Measurements from ENCODE around the gene ZC3H6. TPM values are rescaled to one million over a fixed set of nuclear protein-coding genes. Genes with fewer than 3 reads are reported as not detected.

Gene ZC3H6
- total RNA-seq, 1 donor from 2014 or later = 12.0 TPM

DNA sequence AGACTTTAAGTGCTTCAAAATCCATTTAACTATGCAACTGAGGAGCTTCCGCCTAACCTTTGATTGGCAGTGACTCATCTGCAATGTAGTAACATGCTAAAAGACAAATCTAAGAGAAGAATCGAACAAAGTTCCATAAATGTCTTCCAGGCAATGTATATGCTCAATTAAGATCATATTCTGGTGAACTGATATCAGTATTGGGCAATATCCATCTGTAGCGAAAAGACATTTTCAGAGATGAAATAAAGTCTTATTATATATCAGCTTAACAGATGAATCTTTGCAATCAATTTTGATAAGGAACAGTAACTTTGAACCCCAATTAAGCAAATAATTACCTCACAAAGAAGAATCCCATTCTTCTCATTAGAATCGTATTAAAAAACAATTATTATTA, 32.2 kb upstream of the ZC3H6 start:
- TF ChIP-seq POLR2AphosphoS5 (IDR thresholded peaks at IDR 0.05; ENCODE audit: insufficient read depth in 1 of 2, low read depth in 1 of 2) = no peak
- TF ChIP-seq CTCF (IDR thresholded peaks at IDR 0.05) = no peak
- no peak for TF ChIP-seq POLR2A (IDR thresholded peaks at IDR 0.05)

GRCh38 chr2:112244854-112245253, 30.5 kb upstream of the ZC3H6 start:
- TF ChIP-seq CTCF (IDR thresholded peaks at IDR 0.05) (no peak), POLR2A (IDR thresholded peaks at IDR 0.05) (no peak), POLR2AphosphoS5 (IDR thresholded peaks at IDR 0.05; ENCODE audit: insufficient read depth in 1 of 2, low read depth in 1 of 2) (no peak)
- Histone ChIP-seq H3K4me1 (no peaks in the 10 kb centered on the region), H3K27ac (no peak overlapping the region), H3K9me3 (no peaks in the 10 kb centered on the region), H3K36me3 (peaks cover 0 to 28% of the 10 kb centered on the region in 2 donors), H3K4me3 (no peak overlapping the region), H3K27me3 (no peaks in the 10 kb centered on the region)
- intact Hi-C loops (cut with DNase I) = no loop called here
- no peak for DNase-seq (ENCODE audit: extremely low spot score in 2 of 2)

More for the DNA sequence above, 32.2 kb upstream of the ZC3H6 start:
- no peaks in the 10 kb centered on the region for H3K27me3 ChIP-seq
- no peak overlapping the region for H3K4me3 ChIP-seq
- no peaks in the 10 kb centered on the region for H3K9me3 ChIP-seq
- H3K36me3 ChIP-seq = peaks cover 0 to 13% of the 10 kb centered on the region in 2 donors
- intact Hi-C loops (cut with DNase I) = no loop called here
- H3K27ac ChIP-seq = no peak overlapping the region
- no peak for DNase-seq (ENCODE audit: extremely low spot score in 2 of 2)
- H3K4me1 ChIP-seq = no peaks in the 10 kb centered on the region

DNA sequence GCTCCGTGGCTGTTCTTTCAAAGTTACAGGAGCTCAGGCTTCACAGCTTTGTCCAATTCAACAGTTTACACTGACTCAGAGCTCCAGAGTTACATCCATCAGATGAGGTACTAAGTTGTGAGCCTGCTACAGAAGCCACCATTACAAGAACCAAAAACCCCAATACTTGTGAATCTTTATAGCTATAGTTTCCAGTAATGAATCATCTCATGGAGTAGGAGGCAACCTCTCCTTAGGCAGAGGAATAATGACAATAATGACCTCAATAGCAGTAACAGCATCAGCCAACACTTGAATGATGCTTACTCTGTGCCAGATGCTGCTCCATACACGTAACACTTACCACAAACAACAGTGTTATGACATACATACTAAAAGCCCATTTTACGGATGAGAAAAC, 24.1 kb upstream of the ZC3H6 start:
- intact Hi-C loops (cut with DNase I) = loop anchor here (10.0 kb wide), 2 partner anchors 126 to 184 kb away; partner anchors contain the start of gene RGPD8
- Histone ChIP-seq H3K9me3 (no peaks in the 10 kb centered on the region), H3K4me3 (no peak overlapping the region), H3K4me1 (peaks cover 18% of the 10 kb centered on the region), H3K27me3 (no peaks in the 10 kb centered on the region), H3K36me3 (peaks cover 0 to 27% of the 10 kb centered on the region in 2 donors), H3K27ac (no peak overlapping the region)
- TF ChIP-seq POLR2AphosphoS5 (IDR thresholded peaks at IDR 0.05; ENCODE audit: insufficient read depth in 1 of 2, low read depth in 1 of 2) (no peak), CTCF (IDR thresholded peaks at IDR 0.05) (no peak), POLR2A (IDR thresholded peaks at IDR 0.05) (no peak)
- no peak for DNase-seq (ENCODE audit: extremely low spot score in 2 of 2)

- H3K4me3 ChIP-seq = no peak overlapping the region
- no peaks in the 10 kb centered on the region for H3K9me3 ChIP-seq
- intact Hi-C loops (cut with DNase I) = loop anchor here (10.0 kb wide), 2 partner anchors 129 to 181 kb away; partner anchors contain the start of gene RGPD8
- H3K36me3 ChIP-seq = peaks cover 0 to 15% of the 10 kb centered on the region in 2 donors
- no peak for DNase-seq (ENCODE audit: extremely low spot score in 2 of 2)
- no peaks in the 10 kb centered on the region for H3K27me3 ChIP-seq
- H3K27ac ChIP-seq = no peak overlapping the region
- peaks cover 18% of the 10 kb centered on the region for H3K4me1 ChIP-seq
- TF ChIP-seq POLR2AphosphoS5 (IDR thresholded peaks at IDR 0.05; ENCODE audit: insufficient read depth in 1 of 2, low read depth in 1 of 2) (no peak), POLR2A (IDR thresholded peaks at IDR 0.05) (no peak), CTCF (IDR thresholded peaks at IDR 0.05) (no peak)
Measured at GRCh38 chr2:112253261-112253815, 22.1 kb upstream of the ZC3H6 start.

Measured in vagina (tissue), 2 donors.